Mucosa of descending colon (tissue), 3 donors: ENCODE measurements around the gene RETREG1. TPM values are rescaled to one million over a fixed set of nuclear protein-coding genes. Genes with fewer than 3 reads are reported as not detected.
A peak's percentile ranks its signal among the peaks of the same experiment; 100 is the strongest.

Source experiments
- ATAC-seq: fragments of 200-7000 bp; cut with Tn5 transposase; one replicate; pipeline ENCODE4 v1.9.1; 2020; ENCODE audit warnings: mild to moderate bottlenecking, moderate library complexity
- DNase-seq, 3 donors: peaks; one replicate each; pipeline ENCODE4 v3.0.0-alpha.2; 2020
- H3K36me3 ChIP-seq: fragments of 200-600 bp; one replicate; pipeline ENCODE4 v1.8.0; 2021; ENCODE audit warnings: low read depth, mild to moderate bottlenecking
- H3K4me1 ChIP-seq: fragments of 200-600 bp; one replicate; pipeline ENCODE4 v1.8.0; 2021; ENCODE audit warnings: low read depth, mild to moderate bottlenecking
- H3K4me3 ChIP-seq: fragments of 200-600 bp; one replicate; pipeline ENCODE4 v1.8.0; 2021; ENCODE audit warnings: mild to moderate bottlenecking
- H3K9me3 ChIP-seq: fragments of 200-600 bp; one replicate; pipeline ENCODE4 v1.8.0; 2021; ENCODE audit warnings: mild to moderate bottlenecking
- CTCF ChIP-seq: fragments of 200-600 bp; IDR thresholded peaks from one replicate; pipeline ENCODE4 v1.8.0; 2022; ENCODE audit warnings: antibody characterized with exemption, mild to moderate bottlenecking
- intact Hi-C, 2 donors: fragments of 100-400 bp; cut with DNase I in 1 of 2; cut with micrococcal nuclease in 1 of 2; formaldehyde crosslinking; loops; one replicate each; pipeline versions ENCODE4 v1.11.0 to v1.11.1; 2022; cut with DNase I, micrococcal nuclease
- total RNA-seq, 3 donors: library from RNA; stranded (reverse); fragmentation: NEBNext Ultra II Directional in 2 of 3; extraction: Animal tissue kit (Norgen Biotek cat#: 25700) in 2 of 3; gene quantifications; one replicate each; pipeline versions ENCODE4 v1.2.1 to v1.2.4, GENCODE V29; 2021 to 2023
- donor health status: DM: no; HTN: no; CAD: no; lungs with moderate emphysema.
- donor health status: DM: no; HTN: no; CAD: no.
- donor health status: DM: no; HTN: yes; CAD: no.

Gene RETREG1
- total RNA-seq, 3 donors from 2014 or later: 54.1 to 102 (median 55.8) TPM

- TF ChIP-seq CTCF: no peak
- Histone ChIP-seq H3K4me1 (no peaks in the 10 kb centered on the region), H3K36me3 (no peaks in the 10 kb centered on the region), H3K9me3 (no peaks in the 10 kb centered on the region), H3K4me3 (no peak overlapping the region)
- ATAC-seq: peak; percentile 65
- intact Hi-C loops: no loop called here
- DNase-seq: peak in 1 of 3 donors; percentile 6
Observed at GRCh38 chr5:16588434-16589214, 28.2 kb downstream of the RETREG1 start.

GRCh38 chr5:16586556-16586955 lies 30.2 kb downstream of the RETREG1 start:
- intact Hi-C loops: no loop called here

GRCh38 chr5:16585041-16585667 lies 31.6 kb downstream of the RETREG1 start:
- intact Hi-C loops: no loop called here
- peak; percentile 75 for ATAC-seq
- H3K9me3 ChIP-seq: no peaks in the 10 kb centered on the region
- no peak overlapping the region for H3K4me3 ChIP-seq
- peak in 1 of 3 donors; percentile 6 for DNase-seq
- no peaks in the 10 kb centered on the region for H3K4me1 ChIP-seq
- peak; percentile 52 for TF ChIP-seq CTCF
- no peaks in the 10 kb centered on the region for H3K36me3 ChIP-seq

More at GRCh38 chr5:16586556-16586955, 30.2 kb downstream of the RETREG1 start:
- no peak for TF ChIP-seq CTCF
- H3K4me1 ChIP-seq: no peaks in the 10 kb centered on the region
- no peaks in the 10 kb centered on the region for H3K36me3 ChIP-seq
- H3K9me3 ChIP-seq: no peaks in the 10 kb centered on the region
- H3K4me3 ChIP-seq: no peak overlapping the region
- ATAC-seq: no peak
- no peak for DNase-seq

GRCh38 chr5:16582081-16582480 lies 34.7 kb downstream of the RETREG1 start:
- no peak overlapping the region for H3K4me3 ChIP-seq
- H3K9me3 ChIP-seq: no peaks in the 10 kb centered on the region
- TF ChIP-seq CTCF: no peak
- ATAC-seq: no peak
- no peaks in the 10 kb centered on the region for H3K4me1 ChIP-seq
- H3K36me3 ChIP-seq: no peaks in the 10 kb centered on the region
- intact Hi-C loops: no loop called here
- DNase-seq: no peak

GRCh38 chr5:16580382-16580781 lies 36.4 kb downstream of the RETREG1 start:
- Histone ChIP-seq H3K4me1 (no peaks in the 10 kb centered on the region), H3K9me3 (no peaks in the 10 kb centered on the region), H3K36me3 (no peaks in the 10 kb centered on the region), H3K4me3 (no peak overlapping the region)
- DNase-seq: no peak
- intact Hi-C loops: no loop called here
- TF ChIP-seq CTCF: no peak
- no peak for ATAC-seq
